Superior temporal gyrus (tissue), 1 donor: Measurements from ENCODE around the gene ZNF652.
A peak's percentile ranks its signal among the peaks of the same experiment; 100 is the strongest.
"Not testable (repeated sequence)": the region's sequence is repeated elsewhere in the genome, so short reads cannot be mapped to it uniquely, and the experiment has no call there.

Source experiments
- DNase-seq: peaks from one replicate; pipeline ENCODE4 v3.0.0-alpha.2; 2016; ENCODE audit errors: extremely low spot score

Gene ZNF652

GRCh38 chr17:49315551-49316257 lies 46.3 kb downstream of the ZNF652 start:
- DNase-seq = peak; percentile 95

- peak; percentile 8 for DNase-seq
Observed at GRCh38 chr17:49312722-49313121, 49.3 kb downstream of the ZNF652 start.

- DNase-seq = no peak
Observed at GRCh38 chr17:49299996-49300395, 62.1 kb downstream of the ZNF652 start.

- DNase-seq = no peak
Observed at GRCh38 chr17:49298371-49298976, 63.6 kb downstream of the ZNF652 start.

- DNase-seq = no peak
Observed at GRCh38 chr17:49297141-49297540, 64.9 kb downstream of the ZNF652 start.

GRCh38 chr17:49294122-49294521 lies 67.9 kb downstream of the ZNF652 start:
- DNase-seq = no peak

GRCh38 chr17:49292901-49293300 lies 69.1 kb downstream of the ZNF652 start:
- no peak for DNase-seq

GRCh38 chr17:49291929-49292328 lies 70.1 kb downstream of the ZNF652 start:
- DNase-seq = no peak

GRCh38 chr17:49290690-49291359 lies 71.2 kb downstream of the ZNF652 start:
- DNase-seq = peak; percentile 77

- DNase-seq = no peak
Observed at GRCh38 chr17:49288388-49288787, 73.7 kb downstream of the ZNF652 start.

GRCh38 chr17:49287481-49287880 lies 74.6 kb downstream of the ZNF652 start:
- DNase-seq = no peak

- not testable (repeated sequence) for DNase-seq
Observed at GRCh38 chr17:49286261-49286973, 75.6 kb downstream of the ZNF652 start.

GRCh38 chr17:49285716-49286115 lies 76.3 kb downstream of the ZNF652 start:
- DNase-seq = no peak

GRCh38 chr17:49280918-49281317 lies 81.1 kb downstream of the ZNF652 start:
- no peak for DNase-seq

GRCh38 chr17:49280061-49280460 lies 82.0 kb downstream of the ZNF652 start:
- no peak for DNase-seq

- not testable (repeated sequence) for DNase-seq
Observed at GRCh38 chr17:49279263-49280015, 82.6 kb downstream of the ZNF652 start.

GRCh38 chr17:49278076-49278475 lies 84.0 kb downstream of the ZNF652 start:
- DNase-seq = no peak

GRCh38 chr17:49277638-49278037 lies 84.4 kb downstream of the ZNF652 start:
- no peak for DNase-seq

- DNase-seq = not testable (repeated sequence)
Observed at GRCh38 chr17:49275981-49276380, 86.1 kb downstream of the ZNF652 start.

GRCh38 chr17:49269356-49269755 lies 92.7 kb downstream of the ZNF652 start:
- no peak for DNase-seq

GRCh38 chr17:49267912-49268311 lies 94.1 kb downstream of the ZNF652 start:
- DNase-seq = no peak

- no peak for DNase-seq
Observed at GRCh38 chr17:49266233-49266632, 95.8 kb downstream of the ZNF652 start.
